ENCODE results near the gene CRAMP1. TPM values are rescaled to one million over a fixed set of nuclear protein-coding genes. Genes with fewer than 3 reads are reported as not detected.

The CRAMP1 gene
- total RNA-seq, 1 donor from 2014 or later = 5.2 TPM

DNA sequence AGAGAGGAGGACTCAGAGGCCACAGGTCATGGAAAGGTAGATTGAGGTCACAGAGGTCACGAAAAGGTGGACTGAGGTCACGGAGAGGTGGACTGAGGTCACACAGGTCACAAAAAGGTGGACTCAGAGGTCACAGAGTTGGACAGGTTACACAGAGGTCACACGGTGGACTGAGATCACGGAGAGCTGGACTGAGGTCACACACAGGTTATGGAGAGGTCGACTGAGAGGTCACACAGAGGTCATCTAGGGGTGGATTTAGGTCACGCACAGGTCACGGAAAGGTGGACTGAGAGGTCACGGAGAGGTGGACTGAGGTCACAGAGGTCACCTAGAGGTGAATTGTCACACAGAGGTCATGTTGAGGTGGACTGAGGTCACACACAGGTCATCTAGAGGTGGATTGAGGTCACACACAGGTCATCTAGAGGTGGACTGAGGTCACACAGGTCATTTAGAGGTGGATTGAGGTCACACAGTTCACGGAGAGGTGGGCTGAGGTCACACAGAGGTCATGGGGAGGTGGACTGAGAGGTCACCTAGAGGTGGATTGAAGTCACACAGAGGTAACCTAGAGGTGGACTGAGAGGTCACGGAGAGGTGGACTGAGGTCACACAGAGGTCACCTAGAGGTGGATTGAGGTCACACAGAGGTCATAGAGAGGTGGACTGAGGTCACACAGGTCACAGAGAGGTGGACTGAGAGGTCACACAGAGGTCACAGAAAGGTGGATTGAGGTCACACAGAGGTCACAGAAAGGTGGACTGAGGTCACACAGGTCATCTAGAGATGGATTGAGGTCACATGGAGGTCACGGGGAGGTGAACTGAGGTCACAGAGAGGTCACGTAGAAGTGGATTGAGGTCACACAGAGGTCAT, 39.2 kb downstream of the CRAMP1 start:
- Histone ChIP-seq H3K9ac (ENCODE audit: low read depth in 1 of 3, low read length in 3 of 3) (no peak overlapping the region), H3K27ac (ENCODE audit: low read depth, low read length) (no peak overlapping the region), H3K36me3 (ENCODE audit: control insufficient read depth in 3 of 3, insufficient read depth in 3 of 3, low read length in 3 of 3) (peaks cover 39 to 41% (median 40%) of the 10 kb centered on the region in 3 donors), H3K4me3 (ENCODE audit: low read length in 3 of 3) (no peak overlapping the region), H3K9me3 (ENCODE audit: control insufficient read depth in 3 of 3, low read length in 3 of 3) (no peaks in the 10 kb centered on the region), H3K4me1 (ENCODE audit: control insufficient read depth in 3 of 3, insufficient read depth in 3 of 3, low read length in 3 of 3) (no peaks in the 10 kb centered on the region), H3K27me3 (ENCODE audit: control insufficient read depth in 3 of 3, insufficient read depth in 3 of 3, low read length in 3 of 3) (no peaks in the 10 kb centered on the region)

DNA sequence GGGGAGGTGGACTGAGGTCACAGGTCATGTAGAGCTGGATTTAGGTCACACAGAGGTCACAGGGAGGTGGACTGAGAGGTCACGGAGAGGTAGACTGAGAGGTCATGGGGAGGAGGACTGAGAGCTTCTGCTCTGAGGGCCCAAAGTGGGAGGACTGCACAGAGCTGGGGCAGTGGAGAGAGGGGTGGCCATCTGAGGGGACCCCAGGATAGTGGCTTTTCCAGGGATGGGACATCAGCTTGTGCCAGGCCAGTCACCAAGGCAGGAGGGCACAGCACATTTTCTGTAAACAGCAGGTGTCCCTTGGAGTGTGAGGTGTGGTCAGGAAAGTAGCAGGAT, 39.8 kb downstream of the CRAMP1 start:
- Histone ChIP-seq H3K9ac (ENCODE audit: low read depth in 1 of 3, low read length in 3 of 3) (no peak overlapping the region), H3K4me3 (ENCODE audit: low read length in 3 of 3) (no peak overlapping the region), H3K4me1 (ENCODE audit: control insufficient read depth in 3 of 3, insufficient read depth in 3 of 3, low read length in 3 of 3) (no peaks in the 10 kb centered on the region), H3K9me3 (ENCODE audit: control insufficient read depth in 3 of 3, low read length in 3 of 3) (no peaks in the 10 kb centered on the region), H3K27me3 (ENCODE audit: control insufficient read depth in 3 of 3, insufficient read depth in 3 of 3, low read length in 3 of 3) (no peaks in the 10 kb centered on the region), H3K36me3 (ENCODE audit: control insufficient read depth in 3 of 3, insufficient read depth in 3 of 3, low read length in 3 of 3) (peaks cover 40 to 45% (median 43%) of the 10 kb centered on the region in 3 donors), H3K27ac (ENCODE audit: low read depth, low read length) (no peak overlapping the region)

DNA sequence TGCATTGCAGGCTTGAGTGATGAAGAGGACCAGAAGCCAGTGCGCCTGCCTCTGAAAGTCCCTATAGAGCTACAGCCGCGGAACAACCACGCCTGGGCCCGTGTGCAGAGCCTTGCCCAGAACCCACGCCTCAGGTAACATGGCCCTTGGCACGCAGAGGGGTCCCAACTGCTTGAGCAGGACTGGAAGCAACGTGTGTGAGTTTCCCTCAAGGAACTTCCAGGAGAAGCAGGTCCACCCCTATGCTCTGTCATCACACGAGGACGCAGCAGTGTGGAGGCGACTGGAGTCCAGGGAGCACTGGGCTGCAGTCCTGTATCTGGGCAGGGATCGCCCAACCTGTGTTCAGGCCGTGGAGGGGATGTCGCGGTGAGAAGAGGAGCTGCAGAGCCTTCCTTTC, 40.9 kb downstream of the CRAMP1 start:
- no peaks in the 10 kb centered on the region for H3K27me3 ChIP-seq (ENCODE audit: control insufficient read depth in 3 of 3, insufficient read depth in 3 of 3, low read length in 3 of 3)
- H3K27ac ChIP-seq (ENCODE audit: low read depth, low read length) = no peak overlapping the region
- no peaks in the 10 kb centered on the region for H3K4me1 ChIP-seq (ENCODE audit: control insufficient read depth in 3 of 3, insufficient read depth in 3 of 3, low read length in 3 of 3)
- no peak overlapping the region for H3K9ac ChIP-seq (ENCODE audit: low read depth in 1 of 3, low read length in 3 of 3)
- H3K36me3 ChIP-seq (ENCODE audit: control insufficient read depth in 3 of 3, insufficient read depth in 3 of 3, low read length in 3 of 3) = peaks cover 45 to 54% (median 54%) of the 10 kb centered on the region in 3 donors
- no peaks in the 10 kb centered on the region for H3K9me3 ChIP-seq (ENCODE audit: control insufficient read depth in 3 of 3, low read length in 3 of 3)
- no peak overlapping the region for H3K4me3 ChIP-seq (ENCODE audit: low read length in 3 of 3)

DNA sequence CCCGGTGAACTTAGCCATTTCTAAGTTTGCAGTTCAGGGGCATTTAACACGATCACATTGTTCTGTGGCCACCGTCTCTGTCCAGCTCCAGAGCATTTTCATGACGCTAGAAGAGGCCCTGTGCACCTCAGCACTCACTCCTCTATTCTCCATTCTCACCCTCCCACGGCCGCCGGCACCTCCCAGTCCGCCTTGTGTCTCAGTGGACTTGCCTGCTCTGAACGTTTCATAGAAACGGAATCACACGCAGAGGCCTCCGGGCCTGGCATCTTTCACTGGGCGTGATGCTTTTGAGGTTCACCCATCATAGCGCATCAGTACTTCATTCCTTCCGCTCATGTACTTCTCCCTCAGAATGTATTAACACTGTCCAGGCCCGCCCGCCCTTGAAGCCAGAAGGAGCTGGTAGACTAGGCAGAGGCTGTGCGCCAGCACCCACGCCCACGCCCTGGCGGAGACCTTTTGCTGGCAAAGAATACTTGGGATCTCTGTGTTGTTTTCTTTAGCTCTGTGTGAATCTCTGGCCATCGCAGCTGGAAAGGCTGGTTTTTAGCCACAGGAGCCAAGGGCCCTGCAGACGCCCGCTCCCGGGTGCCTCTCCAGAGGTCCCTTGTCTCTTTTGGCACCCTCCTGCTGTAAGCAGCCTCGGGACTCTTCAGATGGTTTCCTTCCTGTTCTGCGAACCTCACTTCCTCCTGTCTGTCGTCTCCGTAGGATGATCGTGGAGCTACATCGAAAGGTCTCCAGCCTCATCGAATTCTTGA, 42.5 kb downstream of the CRAMP1 start:
- Histone ChIP-seq H3K4me1 (ENCODE audit: control insufficient read depth in 3 of 3, insufficient read depth in 3 of 3, low read length in 3 of 3) (no peaks in the 10 kb centered on the region), H3K36me3 (ENCODE audit: control insufficient read depth in 3 of 3, insufficient read depth in 3 of 3, low read length in 3 of 3) (peaks cover 55 to 56% (median 56%) of the 10 kb centered on the region in 3 donors), H3K9ac (ENCODE audit: low read depth in 1 of 3, low read length in 3 of 3) (no peak overlapping the region), H3K27ac (ENCODE audit: low read depth, low read length) (no peak overlapping the region), H3K4me3 (ENCODE audit: low read length in 3 of 3) (no peak overlapping the region), H3K9me3 (ENCODE audit: control insufficient read depth in 3 of 3, low read length in 3 of 3) (no peaks in the 10 kb centered on the region), H3K27me3 (ENCODE audit: control insufficient read depth in 3 of 3, insufficient read depth in 3 of 3, low read length in 3 of 3) (no peaks in the 10 kb centered on the region)

DNA sequence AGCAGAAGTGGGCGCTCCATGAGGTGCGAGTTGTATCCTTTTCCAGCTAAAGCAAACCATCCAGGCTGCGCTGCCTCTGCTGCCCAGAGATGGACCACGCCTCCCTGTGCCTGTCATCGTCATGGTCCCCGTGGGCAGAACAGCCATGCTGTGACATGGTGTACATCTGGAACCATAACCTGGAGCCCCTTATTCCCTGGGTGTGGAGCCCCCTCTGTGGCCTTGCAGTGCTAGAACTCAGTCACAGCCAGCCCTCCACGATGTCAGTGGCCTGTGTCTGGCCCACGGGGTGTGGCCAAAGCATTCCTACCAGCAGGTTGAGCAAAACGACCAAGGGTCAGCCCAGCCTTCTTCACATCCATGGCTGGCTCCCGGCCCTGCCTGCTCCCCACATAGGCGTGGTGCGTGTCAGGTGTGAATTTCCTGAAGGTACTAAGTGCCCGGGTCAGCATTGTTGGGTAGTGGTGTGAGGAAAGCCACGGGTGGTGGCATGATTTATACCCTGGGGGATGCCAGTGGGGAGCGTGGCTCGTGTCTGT, 43.2 kb downstream of the CRAMP1 start:
- H3K36me3 ChIP-seq (ENCODE audit: control insufficient read depth in 3 of 3, insufficient read depth in 3 of 3, low read length in 3 of 3) = peaks cover 61 to 63% (median 62%) of the 10 kb centered on the region in 3 donors

DNA sequence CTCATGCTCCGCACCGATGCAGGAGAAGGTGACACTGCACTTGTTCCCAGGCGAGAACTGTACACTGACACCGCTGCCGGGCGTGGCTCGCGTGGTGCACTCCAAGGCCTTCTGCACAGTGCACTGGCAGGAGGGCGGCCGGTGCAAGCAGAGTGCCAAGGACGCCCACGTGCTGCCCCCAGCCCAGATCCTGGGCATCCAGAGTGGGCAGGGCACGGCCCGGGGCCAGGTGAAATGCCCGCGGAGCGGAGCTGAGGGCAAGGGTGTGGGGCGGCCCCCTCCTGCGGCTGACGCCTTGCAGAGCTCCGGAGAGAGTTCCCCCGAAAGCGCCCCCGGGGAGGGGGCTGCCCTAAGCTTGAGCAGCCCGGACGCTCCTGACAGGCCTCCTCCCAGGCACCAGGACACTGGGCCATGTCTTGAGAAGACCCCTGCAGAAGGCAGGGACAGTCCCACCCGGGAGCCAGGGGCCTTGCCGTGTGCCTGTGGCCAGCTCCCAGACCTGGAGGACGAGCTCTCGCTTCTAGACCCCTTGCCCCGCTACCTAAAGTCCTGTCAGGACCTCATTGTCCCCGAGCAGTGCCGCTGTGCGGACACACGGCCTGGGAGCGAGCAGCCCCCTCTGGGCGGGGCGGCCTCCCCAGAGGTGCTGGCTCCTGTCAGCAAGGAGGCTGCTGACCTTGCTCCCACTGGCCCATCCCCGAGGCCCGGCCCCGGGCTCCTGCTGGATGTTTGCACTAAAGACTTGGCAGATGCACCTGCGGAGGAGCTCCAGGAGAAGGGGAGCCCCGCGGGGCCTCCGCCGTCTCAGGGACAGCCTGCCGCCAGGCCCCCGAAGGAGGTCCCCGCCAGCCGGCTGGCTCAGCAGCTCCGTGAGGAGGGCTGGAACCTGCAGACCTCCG, 44.0 kb downstream of the CRAMP1 start:
- peaks cover 57 to 63% (median 58%) of the 10 kb centered on the region in 3 donors for H3K36me3 ChIP-seq (ENCODE audit: control insufficient read depth in 3 of 3, insufficient read depth in 3 of 3, low read length in 3 of 3)
- H3K27me3 ChIP-seq (ENCODE audit: control insufficient read depth in 3 of 3, insufficient read depth in 3 of 3, low read length in 3 of 3) = no peaks in the 10 kb centered on the region
- H3K9me3 ChIP-seq (ENCODE audit: control insufficient read depth in 3 of 3, low read length in 3 of 3) = no peaks in the 10 kb centered on the region
- no peak overlapping the region for H3K4me3 ChIP-seq (ENCODE audit: low read length in 3 of 3)
- H3K9ac ChIP-seq (ENCODE audit: low read depth in 1 of 3, low read length in 3 of 3) = no peak overlapping the region
- no peaks in the 10 kb centered on the region for H3K4me1 ChIP-seq (ENCODE audit: control insufficient read depth in 3 of 3, insufficient read depth in 3 of 3, low read length in 3 of 3)
- H3K27ac ChIP-seq (ENCODE audit: low read depth, low read length) = no peak overlapping the region

More for the DNA sequence above, 43.2 kb downstream of the CRAMP1 start:
- Histone ChIP-seq H3K4me1 (ENCODE audit: control insufficient read depth in 3 of 3, insufficient read depth in 3 of 3, low read length in 3 of 3) (no peaks in the 10 kb centered on the region), H3K9me3 (ENCODE audit: control insufficient read depth in 3 of 3, low read length in 3 of 3) (no peaks in the 10 kb centered on the region), H3K27ac (ENCODE audit: low read depth, low read length) (no peak overlapping the region), H3K27me3 (ENCODE audit: control insufficient read depth in 3 of 3, insufficient read depth in 3 of 3, low read length in 3 of 3) (no peaks in the 10 kb centered on the region), H3K4me3 (ENCODE audit: low read length in 3 of 3) (no peak overlapping the region), H3K9ac (ENCODE audit: low read depth in 1 of 3, low read length in 3 of 3) (no peak overlapping the region)

DNA sequence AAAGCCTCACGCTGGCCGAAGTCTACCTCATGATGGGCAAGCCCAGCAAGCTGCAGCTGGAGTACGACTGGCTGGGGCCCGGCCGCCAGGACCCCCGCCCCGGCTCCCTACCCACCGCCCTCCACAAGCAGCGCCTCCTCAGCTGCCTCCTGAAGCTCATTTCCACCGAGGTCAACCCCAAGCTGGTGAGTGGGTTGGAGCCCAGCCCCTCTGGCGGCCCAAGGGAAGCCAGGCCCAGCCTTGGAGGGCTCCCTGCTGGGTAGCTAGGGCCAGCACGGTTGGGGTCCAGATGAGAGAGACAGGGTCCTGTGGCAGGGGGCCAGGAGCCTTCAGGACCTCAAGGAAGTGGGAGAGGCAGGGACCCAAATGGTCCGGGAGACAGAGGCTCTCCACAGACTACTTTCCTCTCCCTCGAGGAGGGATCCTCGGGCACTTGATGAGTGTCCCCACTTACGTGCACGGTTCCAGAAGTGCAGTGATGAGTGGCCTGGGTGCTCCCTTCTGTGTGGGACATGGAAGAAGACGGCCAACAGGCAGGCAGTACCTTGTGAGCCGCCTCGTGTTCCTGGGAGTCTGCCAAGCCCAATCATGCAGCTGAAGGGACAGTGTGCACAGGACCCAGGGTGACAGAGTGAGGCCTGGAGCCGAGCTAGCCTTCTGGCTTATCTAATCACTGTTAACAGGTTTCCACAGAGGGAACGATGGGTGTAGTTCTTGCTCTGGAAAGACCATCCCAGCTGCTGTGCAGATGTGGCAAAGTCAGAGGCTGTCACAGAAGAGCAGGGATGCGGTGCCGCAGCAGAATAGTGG, 44.9 kb downstream of the CRAMP1 start:
- no peaks in the 10 kb centered on the region for H3K27me3 ChIP-seq (ENCODE audit: control insufficient read depth in 3 of 3, insufficient read depth in 3 of 3, low read length in 3 of 3)
- H3K27ac ChIP-seq (ENCODE audit: low read depth, low read length) = no peak overlapping the region
- H3K4me1 ChIP-seq (ENCODE audit: control insufficient read depth in 3 of 3, insufficient read depth in 3 of 3, low read length in 3 of 3) = no peaks in the 10 kb centered on the region
- no peaks in the 10 kb centered on the region for H3K9me3 ChIP-seq (ENCODE audit: control insufficient read depth in 3 of 3, low read length in 3 of 3)
- H3K36me3 ChIP-seq (ENCODE audit: control insufficient read depth in 3 of 3, insufficient read depth in 3 of 3, low read length in 3 of 3) = peaks cover 55 to 58% (median 58%) of the 10 kb centered on the region in 3 donors
- H3K9ac ChIP-seq (ENCODE audit: low read depth in 1 of 3, low read length in 3 of 3) = no peak overlapping the region
- H3K4me3 ChIP-seq (ENCODE audit: low read length in 3 of 3) = no peak overlapping the region

DNA sequence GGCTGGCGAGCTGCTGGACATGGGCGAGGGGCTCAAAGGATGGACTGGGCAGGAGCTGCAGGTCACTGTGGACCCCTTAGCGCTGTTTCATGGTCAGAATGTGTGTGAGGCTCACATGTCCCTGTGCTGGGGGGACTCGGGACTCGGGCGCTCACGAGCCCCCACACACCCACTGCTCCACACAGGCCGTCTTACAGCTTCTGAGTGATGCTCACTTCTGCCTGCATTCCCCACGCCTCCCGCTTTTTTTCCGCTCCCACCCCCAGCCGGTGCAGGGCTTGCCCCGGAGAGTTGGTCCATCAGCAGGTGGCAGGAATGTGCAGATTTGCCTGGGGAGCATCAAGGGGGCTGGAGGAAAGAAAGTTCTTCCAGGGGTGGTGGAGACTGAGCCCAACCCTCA, 45.7 kb downstream of the CRAMP1 start:
- Histone ChIP-seq H3K9ac (ENCODE audit: low read depth in 1 of 3, low read length in 3 of 3) (no peak overlapping the region), H3K36me3 (ENCODE audit: control insufficient read depth in 3 of 3, insufficient read depth in 3 of 3, low read length in 3 of 3) (peaks cover 59% of the 10 kb centered on the region in 3 donors), H3K27ac (ENCODE audit: low read depth, low read length) (no peak overlapping the region), H3K9me3 (ENCODE audit: control insufficient read depth in 3 of 3, low read length in 3 of 3) (no peaks in the 10 kb centered on the region), H3K4me3 (ENCODE audit: low read length in 3 of 3) (no peak overlapping the region), H3K27me3 (ENCODE audit: control insufficient read depth in 3 of 3, insufficient read depth in 3 of 3, low read length in 3 of 3) (no peaks in the 10 kb centered on the region), H3K4me1 (ENCODE audit: control insufficient read depth in 3 of 3, insufficient read depth in 3 of 3, low read length in 3 of 3) (no peaks in the 10 kb centered on the region)

DNA sequence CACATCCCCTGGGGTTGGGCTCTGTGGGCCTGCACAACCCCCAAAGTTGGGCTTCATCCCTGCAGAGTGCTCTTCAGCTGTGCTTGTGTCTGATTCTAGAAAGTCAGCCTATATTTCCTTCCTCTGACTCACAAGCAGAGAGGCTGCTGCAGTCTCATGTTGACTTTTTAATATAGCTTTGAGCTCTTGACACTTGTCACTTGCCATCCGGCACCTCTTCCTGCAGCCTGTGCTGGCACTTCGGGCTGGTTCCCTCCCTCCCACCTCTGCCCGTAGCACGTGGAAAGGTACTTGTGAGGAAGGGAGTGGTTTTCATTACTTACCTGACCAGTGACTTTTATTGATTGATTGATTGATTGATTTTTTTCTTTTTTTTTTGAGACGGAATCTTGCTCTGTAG, 46.9 kb downstream of the CRAMP1 start:
- no peak overlapping the region for H3K27ac ChIP-seq (ENCODE audit: low read depth, low read length)

More for the DNA sequence above, 46.9 kb downstream of the CRAMP1 start:
- H3K4me1 ChIP-seq (ENCODE audit: control insufficient read depth in 3 of 3, insufficient read depth in 3 of 3, low read length in 3 of 3) = no peaks in the 10 kb centered on the region
- H3K9ac ChIP-seq (ENCODE audit: low read depth in 1 of 3, low read length in 3 of 3) = no peak overlapping the region
- no peaks in the 10 kb centered on the region for H3K9me3 ChIP-seq (ENCODE audit: control insufficient read depth in 3 of 3, low read length in 3 of 3)
- H3K36me3 ChIP-seq (ENCODE audit: control insufficient read depth in 3 of 3, insufficient read depth in 3 of 3, low read length in 3 of 3) = peaks cover 60 to 62% (median 62%) of the 10 kb centered on the region in 3 donors
- H3K4me3 ChIP-seq (ENCODE audit: low read length in 3 of 3) = no peak overlapping the region
- H3K27me3 ChIP-seq (ENCODE audit: control insufficient read depth in 3 of 3, insufficient read depth in 3 of 3, low read length in 3 of 3) = no peaks in the 10 kb centered on the region
